CD4-positive, alpha-beta T cell (primary cell): ENCODE data around the gene FBXL22. TPM values are rescaled to one million over a fixed set of nuclear protein-coding genes. Genes with fewer than 3 reads are reported as not detected.

ENCODE experiments used
- ATAC-seq: fragments of 200-7000 bp; cut with Tn5 transposase; one replicate; pipeline ENCODE4 v1.10.0; 2022; ENCODE audit warnings: mild to moderate bottlenecking; ENCODE audit not compliant: poor library complexity
- CTCF ChIA-PET: fragments of 350-600 bp; sonication (Branson Sonifier 250); formaldehyde crosslinking; loops from one replicate; lab custom pipeline; 2021; ENCODE audit warnings: antibody characterized with exemption, inconsistent platforms; lab: Charles Lee
- POLR2A ChIA-PET: fragments of 350-600 bp; sonication (Branson Sonifier 250); formaldehyde crosslinking; loops from one replicate; lab custom pipeline; 2021; ENCODE audit warnings: antibody characterized with exemption, inconsistent platforms; lab: Charles Lee
- DNase-seq, 14 experiments: peaks; one replicate each; pipeline ENCODE4 v3.0.0-alpha.2; 2013 to 2020; ENCODE audit warnings: mixed read lengths in 2 of 14
- H3K27ac ChIP-seq, 2 donors: one replicate each; pipeline versions ENCODE4 v1.5.1 to v1.7.0; 2013; ENCODE audit warnings: low read length in 2 of 2, low read depth in 1 of 2, mild to moderate bottlenecking in 1 of 2
- H3K27me3 ChIP-seq, 2 experiments: 1 replicate in 1 of 2; 2 replicates in 1 of 2; pipeline versions ENCODE4 v1.6.1 to v1.7.0; 2013; ENCODE audit warnings: low read length in 2 of 2, control low read depth in 1 of 2, mild to moderate bottlenecking in 1 of 2, moderate library complexity in 1 of 2; ENCODE audit not compliant: insufficient read depth in 2 of 2, control insufficient read depth in 1 of 2
- H3K36me3 ChIP-seq: one replicate; pipeline ENCODE4 v1.6.1; 2013; ENCODE audit warnings: low read length, control low read depth; ENCODE audit not compliant: insufficient read depth
- H3K4me1 ChIP-seq: one replicate; pipeline ENCODE4 v1.6.1; 2013; ENCODE audit warnings: low read length, control low read depth; ENCODE audit not compliant: insufficient read depth
- H3K4me3 ChIP-seq: one replicate; pipeline ENCODE4 v1.5.1; 2013; ENCODE audit warnings: mild to moderate bottlenecking, low read length, moderate library complexity
- H3K9me3 ChIP-seq, 2 experiments: 1 replicate in 1 of 2; 2 replicates in 1 of 2; pipeline versions ENCODE4 v1.6.1 to v1.7.0; 2013; ENCODE audit warnings: low read length in 2 of 2, mild to moderate bottlenecking in 2 of 2, control low read depth in 1 of 2, moderate library complexity in 1 of 2; ENCODE audit not compliant: control insufficient read depth in 1 of 2, insufficient read depth in 1 of 2
- H3K27ac Mint-ChIP-seq: one replicate; pipeline ENCODE4 v1.8.0; 2020; ENCODE audit warnings: mixed read lengths
- H3K27me3 Mint-ChIP-seq: one replicate; pipeline ENCODE4 v1.8.0; 2021; ENCODE audit warnings: mixed read lengths
- H3K36me3 Mint-ChIP-seq: one replicate; pipeline ENCODE4 v1.8.0; 2021; ENCODE audit warnings: low read depth, mixed read lengths
- H3K4me1 Mint-ChIP-seq: one replicate; pipeline ENCODE4 v1.8.0; 2021; ENCODE audit warnings: low read depth, mixed read lengths
- H3K4me3 Mint-ChIP-seq: one replicate; pipeline ENCODE4 v1.8.0; 2020; ENCODE audit warnings: mild to moderate bottlenecking, mixed read lengths
- H3K9me3 Mint-ChIP-seq: one replicate; pipeline ENCODE4 v1.8.0; 2020; ENCODE audit warnings: mixed read lengths
- CTCF ChIP-seq: fragments of 200-600 bp; IDR thresholded peaks from one replicate; pipeline ENCODE4 v1.8.0; 2022; ENCODE audit warnings: antibody characterized with exemption, mild to moderate bottlenecking
- intact Hi-C, 2 experiments: fragments of 100-400 bp; cut with DNase I in 1 of 2; cut with micrococcal nuclease in 1 of 2; formaldehyde crosslinking; loops; one replicate each; pipeline versions ENCODE4 v1.15.1 to v1.9.0; 2023 to 2025; cut with DNase I, micrococcal nuclease
- total RNA-seq, 174 experiments: library from RNA in 2 of 174; stranded (reverse) in 2 of 174; gene quantifications; one replicate each; pipeline ENCODE4 v1.2.3 and lab custom pipeline; 2021 to 2026

The FBXL22 gene
- total RNA-seq, 2 experiments from 2014 or later: 0.66 to 1.6 TPM

GRCh38 chr15:63600001-63600615 is 2.9 kb downstream of the FBXL22 start:
- peak overlapping the region; percentile 91 for H3K4me3 Mint-ChIP-seq
- H3K4me1 ChIP-seq: peaks cover 55% of the 10 kb centered on the region
- POLR2A ChIA-PET: interaction anchor here (0.6 to 4.4 kb wide), 22 partner anchors 10 to 1705 kb away, joined by 3 to 39 read pairs (median 4); partner anchors contain the start of genes RNU5B-1, SNX1 and USP3
- H3K36me3 ChIP-seq: no peaks in the 10 kb centered on the region
- no peak for TF ChIP-seq CTCF
- H3K27ac ChIP-seq: peak overlapping the region; percentile 63 to 74
- intact Hi-C loops: loop anchor here (2.0 to 10.0 kb wide), 4 partner anchors 133 to 495 kb away; partner anchors contain the start of genes CIAO2A (in 2 of the 2) and SNX1 (in 2 of the 2)
- H3K27ac Mint-ChIP-seq: peak overlapping the region; percentile 90
- peak overlapping the region; percentile 79 for H3K4me3 ChIP-seq
- no peaks in the 10 kb centered on the region for H3K9me3 ChIP-seq
- H3K4me1 Mint-ChIP-seq: peaks cover 73% of the 10 kb centered on the region
- CTCF ChIA-PET: interaction anchor here (1.1 to 4.9 kb wide), 6 partner anchors 10 to 137 kb away, joined by 3 to 24 read pairs (median 4); no protein-coding TSS in a partner anchor
- H3K27me3 Mint-ChIP-seq: no peaks in the 10 kb centered on the region
- H3K36me3 Mint-ChIP-seq: peaks cover 18% of the 10 kb centered on the region
- DNase-seq: peak in 1 of 14 experiments; percentile 22
- peak; percentile 34 for ATAC-seq
- no peaks in the 10 kb centered on the region for H3K27me3 ChIP-seq
- no peaks in the 10 kb centered on the region for H3K9me3 Mint-ChIP-seq

GRCh38 chr15:63600616-63601025 is 3.4 kb downstream of the FBXL22 start:
- POLR2A ChIA-PET: interaction anchor here (0.5 to 4.4 kb wide), 21 partner anchors 9 to 1704 kb away, joined by 3 to 39 read pairs (median 3); partner anchors contain the start of genes CIAO2A, RNU5B-1, SNX1 and USP3
- intact Hi-C loops: loop anchor here (2.0 to 10.0 kb wide), 4 partner anchors 134 to 494 kb away; partner anchors contain the start of genes CIAO2A (in 2 of the 2) and SNX1 (in 2 of the 2)
- CTCF ChIA-PET: interaction anchor here (1.4 to 4.9 kb wide), 3 partner anchors 10 to 134 kb away, joined by 3 to 24 read pairs (median 17); no protein-coding TSS in a partner anchor

More at GRCh38 chr15:63600616-63601025, 3.4 kb downstream of the FBXL22 start:
- H3K4me1 ChIP-seq: peaks cover 55% of the 10 kb centered on the region
- H3K4me3 ChIP-seq: peak overlapping the region; percentile 79
- ATAC-seq (peak; percentile 77), DNase-seq (peak; percentile 78 to 98 (median 88))
- peak overlapping the region; percentile 63 to 75 for H3K27ac ChIP-seq
- Mint-ChIP-seq H3K4me3 (peak overlapping the region; percentile 95), H3K27ac (peak overlapping the region; percentile 90), H3K27me3 (no peaks in the 10 kb centered on the region), H3K9me3 (no peaks in the 10 kb centered on the region), H3K4me1 (peaks cover 73% of the 10 kb centered on the region), H3K36me3 (peaks cover 15% of the 10 kb centered on the region)
- no peak for TF ChIP-seq CTCF
- H3K27me3 ChIP-seq: no peaks in the 10 kb centered on the region
- no peaks in the 10 kb centered on the region for H3K36me3 ChIP-seq
- H3K9me3 ChIP-seq: no peaks in the 10 kb centered on the region
